GM20000 (cell line): ENCODE data around the gene ANO1.

Source experiments
- DNase-seq: peaks from one replicate; pipeline ENCODE4 v3.0.0; 2012; ENCODE audit warnings: low spot score
- TF ChIP-seq, protein P1 (sequence below): IDR thresholded peaks from 2 replicates; pipeline ENCODE4 v1.5.1; 2012; ENCODE audit warnings: mild to moderate bottlenecking, control low read depth; ENCODE audit errors: extremely low read depth, missing control alignments

The ANO1 gene

DNA sequence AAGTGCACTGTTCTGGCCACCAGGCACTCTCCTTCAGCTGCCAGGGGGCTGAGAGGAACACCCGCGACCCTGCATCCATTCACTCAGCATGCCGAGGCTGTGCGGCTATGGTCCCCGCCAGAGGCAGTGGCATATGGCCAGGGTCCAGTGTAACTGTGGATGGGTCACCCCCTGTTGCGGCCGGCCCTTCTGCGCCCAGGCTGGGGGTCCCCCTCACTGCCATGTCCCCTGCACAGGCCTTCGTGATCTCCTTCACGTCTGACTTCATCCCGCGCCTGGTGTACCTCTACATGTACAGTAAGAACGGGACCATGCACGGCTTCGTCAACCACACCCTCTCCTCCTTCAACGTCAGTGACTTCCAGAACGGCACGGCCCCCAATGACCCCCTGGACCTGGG is 104.1 kb downstream of the ANO1 start:
- TF ChIP-seq, protein P1, sequence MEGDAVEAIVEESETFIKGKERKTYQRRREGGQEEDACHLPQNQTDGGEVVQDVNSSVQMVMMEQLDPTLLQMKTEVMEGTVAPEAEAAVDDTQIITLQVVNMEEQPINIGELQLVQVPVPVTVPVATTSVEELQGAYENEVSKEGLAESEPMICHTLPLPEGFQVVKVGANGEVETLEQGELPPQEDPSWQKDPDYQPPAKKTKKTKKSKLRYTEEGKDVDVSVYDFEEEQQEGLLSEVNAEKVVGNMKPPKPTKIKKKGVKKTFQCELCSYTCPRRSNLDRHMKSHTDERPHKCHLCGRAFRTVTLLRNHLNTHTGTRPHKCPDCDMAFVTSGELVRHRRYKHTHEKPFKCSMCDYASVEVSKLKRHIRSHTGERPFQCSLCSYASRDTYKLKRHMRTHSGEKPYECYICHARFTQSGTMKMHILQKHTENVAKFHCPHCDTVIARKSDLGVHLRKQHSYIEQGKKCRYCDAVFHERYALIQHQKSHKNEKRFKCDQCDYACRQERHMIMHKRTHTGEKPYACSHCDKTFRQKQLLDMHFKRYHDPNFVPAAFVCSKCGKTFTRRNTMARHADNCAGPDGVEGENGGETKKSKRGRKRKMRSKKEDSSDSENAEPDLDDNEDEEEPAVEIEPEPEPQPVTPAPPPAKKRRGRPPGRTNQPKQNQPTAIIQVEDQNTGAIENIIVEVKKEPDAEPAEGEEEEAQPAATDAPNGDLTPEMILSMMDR, result no peak

DNA sequence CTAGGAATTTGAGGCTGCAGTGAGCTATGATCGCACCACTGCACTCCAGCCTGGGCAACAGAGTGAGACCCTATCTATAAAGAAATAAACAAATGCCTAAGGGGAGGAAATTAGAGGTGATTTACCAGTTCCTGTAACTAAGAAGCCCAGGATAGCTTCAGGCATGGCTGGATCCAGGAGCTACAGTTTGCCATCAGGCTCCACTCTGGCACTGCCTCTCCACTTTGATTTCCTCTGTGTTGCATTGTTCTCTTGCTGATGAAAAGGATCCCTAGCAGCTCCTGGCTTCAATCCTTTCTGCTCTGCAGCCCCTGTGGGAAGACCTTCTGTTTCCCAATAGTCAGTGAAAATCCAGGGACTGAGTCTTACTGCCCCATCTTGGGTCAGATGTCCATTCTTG is 104.9 kb downstream of the ANO1 start:
- DNase-seq, result no peak
- TF ChIP-seq, protein P1, result no peak

More for the DNA sequence above, 104.1 kb downstream of the ANO1 start:
- no peak for DNase-seq

DNA sequence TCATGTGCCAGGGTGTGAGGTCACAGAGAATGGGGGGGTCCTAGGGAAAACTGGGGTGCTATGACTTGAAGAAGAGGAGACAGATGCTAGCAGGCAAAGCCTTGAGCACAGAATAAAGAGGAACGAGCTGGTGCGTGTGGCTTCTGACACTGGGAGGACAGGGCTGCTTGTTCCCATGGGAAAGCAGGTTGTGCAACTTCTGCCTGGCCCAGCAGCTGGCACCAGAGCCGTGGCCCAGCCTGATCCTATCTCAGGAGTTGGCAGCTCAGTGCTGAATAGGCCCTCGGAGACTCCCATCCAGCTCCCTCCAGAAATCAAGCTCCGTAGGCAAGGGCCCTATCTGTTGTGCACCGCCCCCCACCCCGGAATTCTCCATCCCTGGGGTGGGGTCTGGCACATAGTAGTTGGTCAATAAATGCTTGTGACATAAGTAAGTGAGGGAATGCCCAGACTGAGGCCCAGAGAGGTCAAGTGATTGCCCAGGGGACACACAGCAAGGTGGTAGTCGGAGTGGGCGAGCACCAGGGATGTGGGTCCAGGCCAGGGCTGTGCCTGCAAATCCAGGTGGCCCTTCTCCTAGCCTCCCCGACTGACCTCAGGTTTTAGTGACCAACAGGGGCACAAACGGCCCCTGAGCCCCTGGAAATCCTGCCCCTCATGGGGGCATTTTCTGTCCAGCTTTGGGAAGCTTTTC is 105.5 kb downstream of the ANO1 start:
- DNase-seq, result no peak
- TF ChIP-seq, protein P1, result no peak

DNA sequence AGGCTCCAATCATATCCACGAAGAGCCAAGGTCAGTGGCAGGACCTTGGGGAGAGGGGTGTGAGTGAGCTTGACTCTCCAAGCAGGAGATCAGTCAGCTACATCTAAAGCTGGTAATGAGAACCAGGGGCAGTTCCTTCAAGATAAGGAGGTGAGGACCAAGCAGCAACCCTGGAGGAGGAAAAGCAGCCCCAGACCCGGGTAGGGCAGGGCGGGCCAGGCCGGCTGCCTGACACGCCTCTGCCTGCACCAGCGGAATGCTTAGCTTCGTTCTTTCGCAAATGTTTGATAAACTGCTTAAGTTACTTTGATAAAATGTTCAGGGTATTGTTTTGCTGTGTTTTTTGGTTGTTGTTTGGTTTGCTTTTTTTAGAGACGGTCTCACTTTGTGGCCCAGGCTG is 106.3 kb downstream of the ANO1 start:
- no peak for DNase-seq
- TF ChIP-seq, protein P1, result no peak

DNA sequence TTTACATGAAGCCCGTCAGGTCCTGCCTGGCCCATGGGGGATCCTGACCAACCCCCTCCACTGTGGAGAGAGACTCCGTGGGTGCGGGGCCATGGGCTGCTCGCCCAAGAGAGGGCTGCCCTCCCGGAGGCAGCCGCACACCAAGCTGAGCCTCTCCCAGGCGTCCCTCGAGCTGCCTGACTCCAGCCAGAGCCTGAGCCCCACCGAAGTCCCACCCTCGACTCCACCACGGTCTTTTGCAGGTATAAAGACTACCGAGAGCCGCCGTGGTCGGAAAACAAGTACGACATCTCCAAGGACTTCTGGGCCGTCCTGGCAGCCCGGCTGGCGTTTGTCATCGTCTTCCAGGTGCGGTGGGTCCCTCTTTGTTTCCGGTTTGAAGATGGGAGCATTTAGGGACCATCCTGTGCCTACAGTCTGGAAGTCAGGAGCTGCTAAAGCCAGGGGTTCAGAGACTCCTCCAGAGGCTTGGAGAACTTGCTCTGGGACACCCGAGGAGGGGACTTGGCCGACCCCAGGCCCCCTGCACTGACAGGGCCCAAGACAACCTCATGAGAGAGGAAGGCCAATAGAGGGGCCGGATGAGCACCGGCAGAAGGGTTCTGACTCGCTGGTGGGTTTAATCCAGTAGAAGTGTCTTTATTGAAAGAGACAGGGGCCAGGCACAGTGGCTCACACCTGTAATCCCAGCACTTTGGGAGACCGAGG is 107.4 kb downstream of the ANO1 start:
- no peak for DNase-seq
- TF ChIP-seq, protein P1, result no peak

DNA sequence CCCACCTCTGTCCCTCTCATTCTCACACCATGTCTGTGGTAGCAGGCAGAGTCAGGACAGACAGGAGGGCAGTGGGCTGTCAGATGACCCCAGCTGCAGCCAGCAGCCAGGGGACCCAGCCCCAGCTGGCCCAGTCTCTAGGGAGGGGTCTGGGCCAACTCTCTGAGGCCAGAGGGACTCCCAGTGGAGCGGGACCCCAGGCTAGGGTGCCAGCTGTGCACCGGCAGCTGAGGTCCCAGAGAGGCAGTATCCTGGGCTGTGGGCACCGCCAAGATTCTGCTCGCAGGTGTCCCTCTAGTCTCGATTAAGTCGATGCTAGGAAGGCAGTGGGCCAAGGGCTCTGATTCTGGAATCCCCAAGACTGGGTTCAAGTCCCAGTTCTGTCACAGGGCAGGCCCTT is 108.3 kb downstream of the ANO1 start:
- no peak for DNase-seq
- TF ChIP-seq, protein P1, result no peak

DNA sequence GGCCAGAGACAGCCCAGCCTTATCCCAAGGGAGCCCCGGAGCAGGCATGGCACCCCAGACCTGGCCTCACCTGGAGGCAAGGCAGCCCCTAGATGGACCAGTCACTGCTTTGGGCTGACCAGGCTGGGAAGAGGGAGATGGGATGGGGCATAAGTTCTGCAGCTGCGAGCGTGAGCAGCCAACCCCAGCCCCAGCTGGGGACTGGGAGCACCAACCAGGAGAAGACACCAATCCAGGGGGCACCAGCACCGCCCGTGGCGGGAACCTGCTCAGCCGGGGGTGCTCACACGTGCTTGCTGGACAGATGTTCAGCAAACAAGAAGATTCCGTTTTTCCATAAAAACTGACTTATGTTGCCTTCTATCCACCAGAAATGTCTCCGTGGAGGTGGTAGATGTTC is 108.8 kb downstream of the ANO1 start:
- DNase-seq, result no peak

More for the DNA sequence above, 108.8 kb downstream of the ANO1 start:
- TF ChIP-seq, protein P1, result no peak
